NCI-H524 (cell line): Measurements from ENCODE around the gene YIPF1.
"Not testable (repeated sequence)": the region's sequence is repeated elsewhere in the genome, so short reads cannot be mapped to it uniquely, and the experiment has no call there.

Experiments used
- DNase-seq, 2 experiments: peaks; one replicate each; lab custom pipeline; 2025; lab: John Stamatoyannopoulos, UW

YIPF1 gene

DNA sequence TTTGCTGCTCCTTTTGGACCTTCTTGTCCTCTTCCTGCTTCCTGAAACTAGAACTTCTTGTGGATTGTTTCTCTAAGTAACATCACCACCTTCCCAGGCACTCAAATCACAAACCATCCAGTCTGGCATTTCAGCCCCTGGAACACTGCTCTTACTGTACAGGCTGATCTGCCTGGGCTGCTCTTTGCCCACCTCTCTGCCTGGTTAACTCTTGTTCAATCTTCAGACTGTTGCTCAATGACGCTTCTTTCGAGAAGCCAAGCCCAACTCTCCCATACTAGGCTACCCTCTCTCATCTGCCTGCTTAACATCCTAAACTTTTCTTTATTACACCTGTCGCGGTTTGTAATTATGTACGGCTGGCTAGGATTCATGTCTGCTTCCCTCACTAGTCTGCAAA, 5.0 kb upstream of the YIPF1 start:
- no peak for DNase-seq

DNA sequence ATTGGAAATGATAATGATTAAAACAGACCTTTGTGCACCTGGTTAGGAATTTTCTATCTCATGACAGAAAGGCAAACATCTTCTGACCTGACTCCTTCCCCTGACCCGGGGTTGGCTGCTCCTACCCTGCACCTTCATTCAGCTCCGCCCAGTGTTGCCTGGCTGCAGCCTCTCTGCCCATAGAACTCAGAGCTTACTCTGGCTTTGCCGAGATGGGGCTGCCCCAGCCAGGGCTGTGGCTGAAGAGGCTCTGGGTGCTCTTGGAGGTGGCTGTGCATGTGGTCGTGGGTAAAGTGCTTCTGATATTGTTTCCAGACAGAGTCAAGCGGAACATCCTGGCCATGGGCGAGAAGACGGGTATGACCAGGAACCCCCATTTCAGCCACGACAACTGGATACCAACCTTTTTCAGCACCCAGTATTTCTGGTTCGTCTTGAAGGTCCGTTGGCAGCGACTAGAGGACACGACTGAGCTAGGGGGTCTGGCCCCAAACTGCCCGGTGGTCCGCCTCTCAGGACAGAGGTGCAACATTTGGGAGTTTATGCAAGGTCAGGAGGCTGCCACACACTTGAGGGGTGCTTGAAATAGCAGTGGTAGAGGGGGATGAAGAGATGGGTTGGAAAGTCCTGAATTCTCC, 4.5 kb upstream of the YIPF1 start, which contains the start of gene DIO1:
Gene DIO1, plus strand, starts transcription at position 189 of the 638 bp plus-strand sequence. Its CDS starts 24 bp downstream, at position 213.
- no peak for DNase-seq

DNA sequence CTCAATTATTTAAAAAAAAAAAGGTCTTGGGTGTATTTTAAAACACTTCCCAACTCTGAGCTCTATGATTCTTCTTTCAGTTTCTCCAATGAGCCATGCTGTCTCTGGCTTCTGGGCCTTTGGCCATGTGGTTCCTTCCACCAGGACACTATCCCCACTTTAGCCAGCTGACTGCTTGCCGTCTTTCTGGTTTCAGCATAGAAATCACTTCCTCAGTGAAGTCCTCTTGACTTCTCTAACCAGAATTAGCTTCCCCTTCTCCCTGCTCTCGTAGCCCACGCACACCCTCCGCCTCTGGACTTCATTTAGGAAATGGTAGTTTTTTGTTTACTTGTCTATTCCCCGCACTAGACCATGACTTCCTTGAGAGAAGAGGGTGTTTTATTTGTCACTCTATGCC, 3.3 kb upstream of the YIPF1 start:
- DNase-seq: no peak

DNA sequence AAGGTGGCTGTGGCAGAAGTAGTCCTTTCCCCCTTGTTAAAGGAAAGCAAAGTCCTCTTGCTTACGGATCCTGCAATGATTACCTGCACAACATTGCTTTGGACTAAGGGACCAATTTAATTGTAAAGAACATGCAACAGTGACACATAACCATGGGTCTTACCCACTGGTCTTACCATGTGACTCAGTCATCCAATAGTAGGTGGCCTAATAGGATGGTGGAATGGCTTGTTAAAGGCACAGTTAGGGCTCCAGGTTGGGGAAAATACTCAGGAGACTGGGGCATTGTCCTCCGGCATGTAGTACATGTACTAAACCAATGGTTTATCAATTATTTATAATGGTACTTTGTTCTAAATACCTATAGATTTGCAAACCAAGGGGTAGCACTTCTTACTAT, 2.1 kb upstream of the YIPF1 start:
- DNase-seq: no peak

DNA sequence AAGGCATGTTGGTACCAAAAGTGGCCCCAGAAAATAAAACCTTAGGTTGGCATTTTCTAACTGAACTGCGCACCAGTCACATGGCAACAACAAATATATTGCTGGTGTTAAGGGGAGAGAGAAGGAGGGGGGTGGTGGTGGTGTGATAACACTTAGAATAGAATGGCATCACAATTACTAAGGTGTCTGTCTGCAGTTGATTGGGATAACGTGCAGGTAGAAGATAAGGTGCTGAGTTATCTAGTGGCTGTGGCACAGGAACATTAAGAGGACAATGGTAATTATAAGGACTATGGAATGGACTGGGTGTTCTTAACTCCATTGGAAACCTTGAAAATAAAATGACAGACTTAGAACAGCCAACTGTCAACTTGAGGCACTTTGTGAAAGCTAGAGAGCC, 1.4 kb upstream of the YIPF1 start:
- no peak for DNase-seq

DNA sequence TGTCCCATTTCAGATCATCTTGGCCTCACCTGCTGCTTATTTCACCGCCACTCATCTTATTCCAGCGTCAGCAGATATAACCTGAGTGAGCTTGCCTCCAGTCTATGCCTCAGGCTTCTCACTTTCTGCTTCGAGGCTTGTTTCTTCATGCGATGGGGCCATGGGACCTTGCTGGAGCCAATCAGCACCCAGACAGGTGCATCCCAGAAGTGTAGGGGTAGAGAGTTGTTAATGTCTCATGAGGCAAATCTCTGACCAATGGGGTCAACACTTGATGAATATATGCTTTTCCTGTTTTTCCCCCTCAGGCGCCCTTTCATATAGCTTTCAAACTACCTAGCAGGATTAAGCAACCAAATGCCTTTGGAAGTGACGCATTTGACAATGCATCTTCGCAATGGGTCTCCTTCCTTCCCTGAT, 935 bp upstream of the YIPF1 start:
- no peak for DNase-seq

DNA sequence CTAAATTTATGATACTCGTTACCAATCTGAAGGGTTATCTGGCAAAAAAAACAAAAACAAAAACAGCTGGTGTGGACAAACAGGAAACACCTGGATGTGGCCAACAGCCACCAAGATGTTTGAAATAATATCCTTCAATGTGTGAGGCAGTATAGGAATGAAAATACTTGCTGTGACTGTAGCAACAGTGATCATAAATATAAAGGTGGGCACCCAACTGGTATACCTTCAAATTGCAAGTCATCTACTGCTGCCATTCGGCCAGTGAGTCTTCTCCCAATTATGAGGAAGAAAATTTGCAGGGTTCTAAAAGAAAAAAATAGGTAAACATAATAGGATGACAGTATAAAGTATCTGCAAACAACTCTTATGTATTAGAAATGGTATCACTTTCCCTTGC, 916 bp downstream of the YIPF1 start:
- no peak for DNase-seq

DNA sequence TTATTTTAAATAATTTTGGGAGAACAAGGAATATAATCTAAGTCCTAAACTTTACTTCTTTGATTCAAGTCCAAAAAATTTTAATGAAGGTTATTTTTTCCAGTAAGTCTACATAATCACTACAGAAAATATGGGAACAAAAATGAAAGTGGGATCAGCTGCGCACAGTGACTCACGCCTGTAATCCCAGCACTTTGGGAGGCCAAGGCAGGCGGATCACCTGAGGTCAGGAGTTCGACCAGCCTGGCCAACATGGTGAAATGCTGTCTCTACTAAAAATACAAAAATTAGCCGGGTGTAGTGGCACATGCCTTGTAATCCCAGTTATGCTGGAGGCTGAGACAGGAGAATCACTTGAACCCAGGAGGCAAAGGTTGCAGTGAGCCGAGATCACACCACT, 6.0 kb downstream of the YIPF1 start:
- DNase-seq: not testable (repeated sequence)

DNA sequence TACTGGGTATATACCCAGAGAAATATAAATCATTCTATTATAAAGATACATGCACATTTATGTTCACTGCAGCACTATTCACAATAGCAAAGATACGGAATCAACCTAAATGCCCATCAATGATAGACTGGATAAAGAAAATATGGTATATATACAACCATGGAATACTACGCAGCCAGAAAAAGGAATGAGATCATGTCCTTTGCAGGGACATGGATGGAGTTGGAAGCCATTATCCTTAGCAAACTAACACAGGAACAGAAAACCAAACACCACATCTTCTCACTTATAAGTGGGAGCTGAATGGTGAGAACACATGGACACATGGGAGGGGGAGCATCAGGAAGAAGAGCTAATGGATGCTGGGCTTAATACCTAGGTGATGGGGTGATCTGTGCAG, 7.7 kb downstream of the YIPF1 start:
- not testable (repeated sequence) for DNase-seq

DNA sequence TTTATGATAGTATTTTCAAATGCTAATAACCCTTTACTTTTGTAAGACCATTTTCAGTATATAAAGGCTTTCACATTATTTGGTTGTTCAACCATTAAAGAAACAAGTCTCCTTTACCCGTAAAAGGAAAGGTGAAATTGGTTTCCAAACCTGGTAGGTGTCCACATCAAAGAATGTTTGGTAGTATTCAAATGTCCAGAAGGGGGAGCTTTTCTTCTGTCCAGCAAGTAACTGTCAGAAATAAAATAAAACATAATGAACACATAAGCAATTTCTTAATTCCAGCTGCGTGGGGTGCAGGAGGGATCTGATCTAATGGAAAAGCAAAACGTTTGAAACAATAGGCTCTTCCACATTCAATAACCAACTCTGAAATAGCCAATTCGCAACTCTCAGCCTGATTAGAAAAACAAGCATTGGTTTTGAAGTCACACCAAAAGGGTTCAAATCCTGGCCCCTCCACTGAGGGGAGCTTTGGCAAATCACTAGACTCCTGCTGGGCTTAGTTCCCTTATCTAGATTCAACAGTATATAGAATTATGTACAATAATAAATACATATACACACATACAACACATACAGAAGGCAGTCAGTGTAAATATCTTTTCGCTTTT, 11.0 kb downstream of the YIPF1 start:
- peak in 1 of 2 experiments; percentile 53 for DNase-seq

DNA sequence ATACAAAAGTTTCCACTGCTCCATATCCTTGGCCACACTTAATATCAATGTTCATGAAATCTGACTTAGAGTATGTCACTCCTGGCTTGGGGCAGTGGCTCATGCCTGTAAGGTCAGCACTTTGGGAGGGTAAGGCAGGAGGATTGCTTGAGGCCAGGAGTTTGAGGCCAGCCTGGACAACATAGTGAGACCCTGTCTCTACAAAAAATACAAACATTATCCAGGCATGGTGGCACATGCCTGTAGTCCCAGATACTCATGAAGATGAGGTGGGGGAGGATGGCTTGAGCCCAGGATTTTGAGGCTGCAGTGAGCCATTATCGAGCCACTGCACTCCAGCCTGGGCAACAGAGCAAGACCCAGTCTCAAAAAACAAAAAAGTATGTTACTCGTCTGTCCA, 14.4 kb downstream of the YIPF1 start:
- DNase-seq: not testable (repeated sequence)

DNA sequence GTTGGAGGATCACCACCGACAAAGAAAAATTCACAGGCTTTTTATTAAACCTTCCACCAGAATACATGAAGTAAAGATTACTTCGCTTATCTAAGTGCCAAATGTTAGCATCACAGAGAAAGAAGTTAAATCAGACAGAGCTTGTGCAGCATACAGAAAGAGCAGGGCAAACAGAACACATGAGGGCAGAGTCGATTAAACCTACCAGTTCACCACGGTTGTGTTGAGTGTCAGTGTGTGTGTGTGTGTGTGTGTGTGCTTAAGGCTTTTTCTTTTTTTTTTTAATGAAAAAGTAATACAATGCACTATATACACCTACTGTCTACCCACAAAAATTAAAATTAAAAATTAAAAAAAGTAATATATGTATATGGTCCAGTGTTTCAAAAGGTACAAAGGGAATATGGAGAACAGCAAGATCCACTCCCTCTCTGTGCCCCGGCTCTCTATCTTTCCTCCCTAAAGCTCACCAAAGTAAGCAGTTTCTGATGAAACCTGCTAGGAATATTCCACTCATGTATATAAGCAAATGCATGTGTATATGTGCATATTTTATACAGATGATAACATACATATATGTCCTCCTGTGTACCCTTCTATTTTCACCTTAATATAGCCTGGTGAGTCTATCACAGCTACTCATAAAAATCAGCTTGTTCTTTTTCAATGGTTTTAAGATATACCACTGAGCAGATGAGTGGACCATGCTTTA, 17.7 kb downstream of the YIPF1 start:
- no peak for DNase-seq

DNA sequence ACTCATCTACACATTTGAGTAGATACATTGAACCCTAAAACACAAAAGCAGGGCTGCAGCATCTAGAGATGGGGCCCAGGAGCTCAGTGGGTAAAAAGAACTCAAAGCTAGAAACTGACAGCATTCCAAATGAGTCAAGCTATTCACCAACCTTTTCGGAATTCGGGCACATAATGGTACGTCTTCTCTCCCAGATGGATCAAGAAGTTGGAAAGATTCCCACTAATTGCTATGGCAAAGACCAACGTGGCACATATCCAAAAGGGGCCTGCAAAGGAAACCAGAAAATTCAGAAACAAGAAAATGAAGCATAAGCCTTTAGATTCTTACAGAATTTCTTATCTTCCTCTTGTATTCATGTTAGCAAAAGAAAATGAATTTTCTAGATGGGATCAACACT, 18.4 kb downstream of the YIPF1 start:
- no peak for DNase-seq

DNA sequence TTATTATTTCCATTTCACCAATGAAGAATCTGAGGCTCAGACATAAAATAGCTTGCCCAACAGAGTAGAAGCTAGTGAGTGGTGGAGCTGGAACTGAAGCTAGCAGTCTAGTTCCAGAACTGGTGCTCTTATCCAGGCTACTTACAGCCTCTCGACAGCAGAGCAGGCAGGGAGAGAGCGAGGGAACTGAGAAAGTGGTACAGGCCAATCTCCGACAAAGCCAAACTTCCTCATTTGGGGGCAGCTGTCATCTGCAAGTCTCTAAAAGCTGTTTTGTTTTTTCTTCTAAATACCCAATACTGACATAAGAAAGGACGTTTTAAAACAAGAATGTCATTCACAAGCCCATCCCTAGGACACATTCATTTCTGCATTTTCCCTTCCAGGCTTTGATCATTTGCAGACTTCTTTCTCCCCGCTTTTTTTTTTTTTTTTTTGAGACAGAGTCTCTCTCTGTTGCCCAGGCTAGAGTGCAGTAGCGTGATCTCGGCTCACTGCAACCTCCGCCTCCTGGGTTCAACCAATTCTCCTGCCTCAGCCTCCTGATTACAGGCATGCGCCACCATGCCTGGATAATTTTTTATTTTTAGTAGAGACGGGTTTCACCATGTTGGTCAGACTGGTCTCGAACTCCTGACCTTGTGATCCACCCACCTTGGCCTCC, 20.0 kb downstream of the YIPF1 start:
- no peak for DNase-seq

DNA sequence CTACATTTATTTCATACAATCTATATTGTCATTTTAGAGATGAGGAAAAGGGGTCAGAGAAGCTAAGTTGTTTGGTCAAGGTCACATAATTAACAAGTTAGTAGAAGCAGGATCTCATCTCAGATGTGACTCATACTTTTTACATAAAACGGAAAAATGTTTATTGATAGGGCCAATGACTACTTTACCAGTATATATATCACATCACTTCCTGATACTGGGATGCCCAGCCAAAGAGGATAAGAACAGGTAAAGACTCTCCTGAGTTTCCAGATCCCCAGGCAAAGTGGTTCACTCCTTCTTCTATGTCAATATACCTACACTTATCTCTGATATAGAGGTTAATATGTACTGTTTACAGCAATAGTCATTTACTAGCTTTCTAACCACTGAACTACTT, 21.0 kb downstream of the YIPF1 start:
- DNase-seq: no peak

DNA sequence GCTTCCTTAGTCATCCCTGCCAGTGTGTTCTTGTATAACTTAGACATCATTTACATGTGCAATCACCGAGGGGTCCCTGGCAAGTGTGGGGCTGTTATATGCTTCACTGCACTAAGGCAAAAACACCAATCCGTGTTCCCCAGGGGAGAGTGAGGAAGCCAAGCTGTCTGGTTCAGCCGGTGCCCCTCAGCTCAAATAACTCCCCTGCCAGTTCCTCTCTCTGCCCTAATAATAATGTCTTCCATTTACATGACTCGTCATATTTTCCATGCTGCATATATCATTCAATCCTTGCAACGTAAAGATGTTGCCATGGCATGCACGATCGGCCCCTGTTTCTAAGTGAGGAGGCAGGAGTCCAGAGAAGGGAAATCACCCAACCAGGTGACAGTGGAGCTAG, 27.1 kb downstream of the YIPF1 start:
- DNase-seq: no peak

DNA sequence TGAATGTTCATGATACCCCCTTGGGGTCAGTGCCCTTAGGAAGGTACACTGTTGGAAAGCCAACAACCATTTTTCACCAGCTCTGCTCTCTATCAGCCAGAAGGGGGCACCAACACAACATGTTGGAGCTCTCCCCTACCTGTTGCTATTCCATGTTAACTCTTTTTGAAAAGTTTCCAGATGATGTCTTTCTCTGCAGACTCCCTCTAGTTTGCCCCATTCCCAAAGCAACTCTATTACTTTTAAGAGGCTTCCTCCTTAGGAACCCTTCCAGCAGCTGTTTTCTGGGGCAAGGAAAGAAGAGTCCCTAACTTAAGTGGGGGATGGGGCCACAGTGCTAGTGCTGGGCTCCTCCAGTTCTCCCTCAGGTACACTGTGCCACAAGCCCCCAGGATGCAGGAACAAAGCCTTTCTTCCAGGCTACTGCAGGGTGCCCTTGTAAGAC, 28.6 kb downstream of the YIPF1 start:
- DNase-seq: peak; percentile 6 to 56

DNA sequence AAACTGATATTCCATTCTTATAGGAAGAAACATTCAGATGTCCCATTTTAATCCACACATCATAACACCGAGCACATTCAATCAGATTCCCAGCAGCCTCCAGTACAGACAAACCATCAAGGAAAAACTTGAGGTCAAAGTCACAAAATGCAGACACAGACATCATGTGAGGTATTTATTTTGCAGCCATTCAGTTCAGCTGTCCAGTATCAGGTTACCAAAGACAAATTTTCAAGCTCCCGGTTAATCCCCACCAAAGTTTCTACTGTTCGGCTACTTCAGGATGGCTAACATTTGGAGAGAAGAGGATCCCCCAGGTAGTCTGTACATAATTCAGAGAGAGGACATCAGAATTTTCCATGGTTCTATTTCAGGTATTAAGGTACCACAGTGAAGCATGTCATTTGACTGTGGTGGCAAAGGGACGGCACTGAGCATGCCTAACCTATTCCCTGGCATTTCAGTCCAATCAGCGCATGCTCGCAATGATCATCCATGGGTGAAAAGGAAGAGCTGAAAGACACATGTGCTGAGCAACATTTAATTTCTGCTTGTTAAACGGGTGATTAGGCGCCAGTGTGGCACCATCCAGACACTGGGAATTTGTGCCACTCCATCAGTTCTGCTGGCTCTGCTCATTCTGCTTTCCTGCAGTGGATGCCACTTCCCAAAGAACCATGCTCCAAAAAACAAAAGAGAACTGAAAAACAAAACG, 37.9 kb downstream of the YIPF1 start:
- DNase-seq: peak in 1 of 2 experiments; percentile 33

DNA sequence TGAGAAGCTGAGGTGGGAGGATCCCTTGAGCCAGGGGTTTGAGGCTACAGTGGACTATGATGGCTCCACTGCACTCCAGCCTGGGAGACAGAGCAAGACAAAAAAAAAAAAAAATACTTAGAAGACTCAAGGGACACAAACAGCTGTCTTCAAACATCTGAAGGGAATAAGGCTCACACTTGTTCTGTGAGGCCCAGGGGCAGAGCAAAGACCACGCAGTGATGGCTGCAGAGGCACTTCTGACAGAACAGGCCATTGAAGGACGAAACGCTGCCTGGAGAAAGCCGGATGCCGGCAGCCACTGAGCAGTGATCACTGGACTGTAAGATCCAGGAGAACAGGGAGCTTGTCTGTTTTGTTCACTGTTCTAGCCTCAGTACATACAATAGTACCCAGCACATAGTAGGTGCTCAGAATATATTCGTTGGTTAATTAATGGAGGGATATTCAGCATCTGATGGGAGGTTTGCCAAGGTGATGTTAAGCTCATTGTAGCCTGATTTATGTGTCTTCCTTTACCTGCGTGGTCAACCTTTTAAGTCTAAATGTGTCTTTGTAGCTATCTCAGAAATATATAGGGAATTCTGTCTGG, 39.4 kb downstream of the YIPF1 start:
- no peak for DNase-seq

DNA sequence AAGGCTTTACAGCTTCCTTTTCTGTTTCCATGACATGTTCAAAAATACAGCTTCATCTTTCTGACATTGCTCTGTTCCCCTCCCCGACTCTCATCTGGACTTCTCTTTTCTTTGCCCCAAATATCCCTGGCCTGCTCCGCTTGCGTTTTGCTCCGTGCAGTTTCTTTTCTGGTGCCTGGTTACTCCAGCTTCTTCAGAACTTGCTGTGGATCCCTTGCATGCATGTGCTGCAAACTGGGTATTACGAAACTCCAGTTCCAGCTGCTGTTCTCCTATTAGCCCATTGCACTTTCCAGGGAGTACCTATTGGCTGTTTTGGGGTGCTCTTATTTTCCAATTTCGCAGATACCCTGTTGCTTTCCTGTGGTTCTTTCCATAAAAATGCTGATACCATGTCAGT, 41.6 kb downstream of the YIPF1 start:
- DNase-seq: no peak

DNA sequence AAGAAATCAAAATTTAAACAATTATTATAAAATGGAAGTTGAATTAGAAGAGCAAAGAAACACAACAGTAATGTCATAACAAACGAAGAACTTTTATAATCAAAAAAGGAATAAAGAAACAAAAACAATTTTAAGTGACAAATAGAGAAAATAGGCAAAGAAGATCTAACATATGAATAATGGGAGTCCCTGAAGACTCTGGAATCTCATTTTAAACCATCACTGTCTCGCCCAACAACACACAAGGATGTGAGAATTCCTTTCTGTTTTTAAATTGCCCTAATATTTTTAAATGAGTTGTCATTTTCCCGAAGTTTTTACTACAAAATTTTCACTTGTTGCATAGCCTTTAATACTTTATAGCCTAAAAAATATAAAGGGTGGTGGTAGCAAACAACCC, 47.2 kb downstream of the YIPF1 start:
- DNase-seq: no peak

DNA sequence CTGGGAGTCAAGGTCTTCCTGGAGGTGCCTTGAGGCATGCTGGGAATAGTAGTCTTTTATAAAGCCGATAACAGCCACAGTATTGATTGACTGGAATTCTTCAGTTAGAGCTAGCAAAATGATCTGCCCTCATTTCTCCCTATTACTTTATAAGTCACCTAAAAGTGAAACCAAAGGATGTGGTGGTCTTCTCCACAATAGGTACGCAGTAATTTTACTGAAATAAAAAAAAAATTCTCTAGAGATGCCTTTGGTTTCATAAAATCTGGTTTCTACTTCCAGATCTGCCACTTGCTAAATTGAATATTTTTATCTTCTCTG, 51.0 kb downstream of the YIPF1 start:
- DNase-seq: no peak
